ENCODE measurements around the gene RAG1. TPM values are rescaled to one million over a fixed set of nuclear protein-coding genes. Genes with fewer than 3 reads are reported as not detected.

The RAG1 gene
- total and polyA plus RNA-seq, 2 donors from 2014 or later, result 1.4 to 1.9 TPM

GRCh38 chr11:36581536-36581935 lies 13.7 kb downstream of the RAG1 start:
- Histone ChIP-seq H3K27me3 (ENCODE audit: control insufficient read depth, insufficient read depth, low read length) (no peaks in the 10 kb centered on the region), H3K4me3 (ENCODE audit: low read length in 3 of 3) (no peak overlapping the region), H3K27ac (ENCODE audit: low read depth in 2 of 2, low read length in 2 of 2) (no peak overlapping the region), H3K9me3 (ENCODE audit: control insufficient read depth in 2 of 3, insufficient read depth in 1 of 3, low read length in 3 of 3) (no peaks in the 10 kb centered on the region), H3K4me1 (ENCODE audit: control insufficient read depth in 2 of 3, insufficient read depth in 2 of 3, low read depth in 1 of 3, low read length in 3 of 3) (no peaks in the 10 kb centered on the region), H3K9ac (ENCODE audit: low read length in 3 of 3) (no peak overlapping the region), H3K36me3 (ENCODE audit: control insufficient read depth in 2 of 3, insufficient read depth in 3 of 3, low read length in 3 of 3) (no peaks in the 10 kb centered on the region)
- intact Hi-C loops (cut with DNase I), result no loop called here
- TF ChIP-seq, protein P1, sequence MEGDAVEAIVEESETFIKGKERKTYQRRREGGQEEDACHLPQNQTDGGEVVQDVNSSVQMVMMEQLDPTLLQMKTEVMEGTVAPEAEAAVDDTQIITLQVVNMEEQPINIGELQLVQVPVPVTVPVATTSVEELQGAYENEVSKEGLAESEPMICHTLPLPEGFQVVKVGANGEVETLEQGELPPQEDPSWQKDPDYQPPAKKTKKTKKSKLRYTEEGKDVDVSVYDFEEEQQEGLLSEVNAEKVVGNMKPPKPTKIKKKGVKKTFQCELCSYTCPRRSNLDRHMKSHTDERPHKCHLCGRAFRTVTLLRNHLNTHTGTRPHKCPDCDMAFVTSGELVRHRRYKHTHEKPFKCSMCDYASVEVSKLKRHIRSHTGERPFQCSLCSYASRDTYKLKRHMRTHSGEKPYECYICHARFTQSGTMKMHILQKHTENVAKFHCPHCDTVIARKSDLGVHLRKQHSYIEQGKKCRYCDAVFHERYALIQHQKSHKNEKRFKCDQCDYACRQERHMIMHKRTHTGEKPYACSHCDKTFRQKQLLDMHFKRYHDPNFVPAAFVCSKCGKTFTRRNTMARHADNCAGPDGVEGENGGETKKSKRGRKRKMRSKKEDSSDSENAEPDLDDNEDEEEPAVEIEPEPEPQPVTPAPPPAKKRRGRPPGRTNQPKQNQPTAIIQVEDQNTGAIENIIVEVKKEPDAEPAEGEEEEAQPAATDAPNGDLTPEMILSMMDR (IDR thresholded peaks at IDR 0.05; ENCODE audit: borderline replicate concordance, extremely low read depth, insufficient read depth), result no peak
- DNase-seq (no peak), FAIRE-seq (no peak)

GRCh38 chr11:36583667-36584066 lies 15.9 kb downstream of the RAG1 start:
- no peak overlapping the region for H3K9ac ChIP-seq (ENCODE audit: low read length in 3 of 3)
- FAIRE-seq (no peak), DNase-seq (no peak)
- no peaks in the 10 kb centered on the region for H3K27me3 ChIP-seq (ENCODE audit: control insufficient read depth, insufficient read depth, low read length)
- no peaks in the 10 kb centered on the region for H3K9me3 ChIP-seq (ENCODE audit: control insufficient read depth in 2 of 3, insufficient read depth in 1 of 3, low read length in 3 of 3)
- no peak overlapping the region for H3K4me3 ChIP-seq (ENCODE audit: low read length in 3 of 3)
- H3K36me3 ChIP-seq (ENCODE audit: control insufficient read depth in 2 of 3, insufficient read depth in 3 of 3, low read length in 3 of 3), result no peaks in the 10 kb centered on the region
- intact Hi-C loops (cut with DNase I), result no loop called here
- no peaks in the 10 kb centered on the region for H3K4me1 ChIP-seq (ENCODE audit: control insufficient read depth in 2 of 3, insufficient read depth in 2 of 3, low read depth in 1 of 3, low read length in 3 of 3)
- TF ChIP-seq, protein P1 (IDR thresholded peaks at IDR 0.05; ENCODE audit: borderline replicate concordance, extremely low read depth, insufficient read depth), result no peak
- H3K27ac ChIP-seq (ENCODE audit: low read depth in 2 of 2, low read length in 2 of 2), result no peak overlapping the region

- Histone ChIP-seq H3K27ac (ENCODE audit: low read depth in 2 of 2, low read length in 2 of 2) (no peak overlapping the region), H3K9me3 (ENCODE audit: control insufficient read depth in 2 of 3, insufficient read depth in 1 of 3, low read length in 3 of 3) (no peaks in the 10 kb centered on the region), H3K9ac (ENCODE audit: low read length in 3 of 3) (no peak overlapping the region), H3K4me3 (ENCODE audit: low read length in 3 of 3) (no peak overlapping the region), H3K4me1 (ENCODE audit: control insufficient read depth in 2 of 3, insufficient read depth in 2 of 3, low read depth in 1 of 3, low read length in 3 of 3) (no peaks in the 10 kb centered on the region), H3K27me3 (ENCODE audit: control insufficient read depth, insufficient read depth, low read length) (peaks cover 2% of the 10 kb centered on the region), H3K36me3 (ENCODE audit: control insufficient read depth in 2 of 3, insufficient read depth in 3 of 3, low read length in 3 of 3) (no peaks in the 10 kb centered on the region)
- DNase-seq, result no peak
- intact Hi-C loops (cut with DNase I), result no loop called here
- TF ChIP-seq, protein P1 (IDR thresholded peaks at IDR 0.05; ENCODE audit: borderline replicate concordance, extremely low read depth, insufficient read depth), result no peak
- no peak for FAIRE-seq
Measured at GRCh38 chr11:36586543-36586942, 18.7 kb downstream of the RAG1 start.

GRCh38 chr11:36588099-36588498 lies 20.3 kb downstream of the RAG1 start:
- peaks cover 2% of the 10 kb centered on the region for H3K27me3 ChIP-seq (ENCODE audit: control insufficient read depth, insufficient read depth, low read length)
- no peak overlapping the region for H3K9ac ChIP-seq (ENCODE audit: low read length in 3 of 3)
- intact Hi-C loops (cut with DNase I), result no loop called here
- H3K4me3 ChIP-seq (ENCODE audit: low read length in 3 of 3), result no peak overlapping the region
- no peak for DNase-seq
- H3K27ac ChIP-seq (ENCODE audit: low read depth in 2 of 2, low read length in 2 of 2), result no peak overlapping the region
- TF ChIP-seq, protein P1 (IDR thresholded peaks at IDR 0.05; ENCODE audit: borderline replicate concordance, extremely low read depth, insufficient read depth), result no peak
- H3K9me3 ChIP-seq (ENCODE audit: control insufficient read depth in 2 of 3, insufficient read depth in 1 of 3, low read length in 3 of 3), result no peaks in the 10 kb centered on the region
- H3K36me3 ChIP-seq (ENCODE audit: control insufficient read depth in 2 of 3, insufficient read depth in 3 of 3, low read length in 3 of 3), result no peaks in the 10 kb centered on the region
- FAIRE-seq, result no peak
- H3K4me1 ChIP-seq (ENCODE audit: control insufficient read depth in 2 of 3, insufficient read depth in 2 of 3, low read depth in 1 of 3, low read length in 3 of 3), result no peaks in the 10 kb centered on the region
